ENCODE data around the gene TMBIM6.
"Not testable (repeated sequence)": the region's sequence is repeated elsewhere in the genome, so short reads cannot be mapped to it uniquely, and the experiment has no call there.

Gene TMBIM6

GRCh38 chr12:49764126-49764525, 22.8 kb downstream of the TMBIM6 start:
- peaks cover 16% of the 10 kb centered on the region; the same call in 1 of the 2 replicates for H3K36me3 ChIP-seq (replicated peaks; ENCODE audit: insufficient read depth, low read length)
- H3K9ac ChIP-seq (ENCODE audit: low read length) = no peak overlapping the region
- no peak overlapping the region for H3K4me3 ChIP-seq (ENCODE audit: low read length)
- no peak for TF ChIP-seq EZH2phosphoT487 (IDR thresholded peaks at IDR 0.05; ENCODE audit: low read length)
- no peak for TF ChIP-seq CTCF (IDR thresholded peaks at IDR 0.05; ENCODE audit: low read length)
- no peak for TF ChIP-seq EZH2 (optimal IDR thresholded peaks at IDR 0.05; ENCODE audit: low read depth, low read length)
- no peak overlapping the region for H3K27ac ChIP-seq (ENCODE audit: low read length)
- peaks cover 7% of the 10 kb centered on the region; the same call in 1 of the 2 replicates for H3K79me2 ChIP-seq (ENCODE audit: low read length)
- no peaks in the 10 kb centered on the region for H3K9me2 ChIP-seq (replicated peaks; ENCODE audit: insufficient read depth, low read length)
- peaks cover 21% of the 10 kb centered on the region for H3F3A ChIP-seq (ENCODE audit: insufficient read depth, low read length)
- no peaks in the 10 kb centered on the region for H3K27me3 ChIP-seq (replicated peaks; ENCODE audit: insufficient read depth, low read length)
- H3K4me2 ChIP-seq (ENCODE audit: low read depth, low read length) = no peak overlapping the region
- peaks cover 18% of the 10 kb centered on the region for H3K4me1 ChIP-seq (ENCODE audit: low read length)
- no peaks in the 10 kb centered on the region for H3K9me3 ChIP-seq (replicated peaks; ENCODE audit: insufficient read depth, low read length)
- DNase-seq = no peak
- H4K20me1 ChIP-seq (ENCODE audit: insufficient read depth, low read length) = no peaks in the 10 kb centered on the region; the same call in 1 of the 2 replicates
- H2AFZ ChIP-seq (ENCODE audit: low read length) = no peak overlapping the region

GRCh38 chr12:49766115-49766455, 24.7 kb downstream of the TMBIM6 start:
- H3K4me3 ChIP-seq (ENCODE audit: low read length) = no peak overlapping the region
- H3K9ac ChIP-seq (ENCODE audit: low read length) = no peak overlapping the region
- no peak for DNase-seq
- peaks cover 21% of the 10 kb centered on the region for H3F3A ChIP-seq (ENCODE audit: insufficient read depth, low read length)
- no peak overlapping the region for H2AFZ ChIP-seq (ENCODE audit: low read length)
- no peaks in the 10 kb centered on the region for H3K9me2 ChIP-seq (replicated peaks; ENCODE audit: insufficient read depth, low read length)
- no peak overlapping the region for H3K4me2 ChIP-seq (ENCODE audit: low read depth, low read length)
- H3K36me3 ChIP-seq (replicated peaks; ENCODE audit: insufficient read depth, low read length) = peaks cover 14% of the 10 kb centered on the region; the same call in 1 of the 2 replicates
- no peaks in the 10 kb centered on the region for H3K27me3 ChIP-seq (replicated peaks; ENCODE audit: insufficient read depth, low read length)
- TF ChIP-seq EZH2 (optimal IDR thresholded peaks at IDR 0.05; ENCODE audit: low read depth, low read length) (no peak), EZH2phosphoT487 (IDR thresholded peaks at IDR 0.05; ENCODE audit: low read length) (no peak), CTCF (IDR thresholded peaks at IDR 0.05; ENCODE audit: low read length) (no peak)
- no peak overlapping the region for H3K27ac ChIP-seq (ENCODE audit: low read length)
- peaks cover 18% of the 10 kb centered on the region for H3K4me1 ChIP-seq (ENCODE audit: low read length)
- no peaks in the 10 kb centered on the region for H3K9me3 ChIP-seq (replicated peaks; ENCODE audit: insufficient read depth, low read length)
- H3K79me2 ChIP-seq (ENCODE audit: low read length) = 0 out of 2 replicates have a peak, but pooled peaks cover 5% of the 10 kb centered on the region
- no peaks in the 10 kb centered on the region; the same call in 1 of the 2 replicates for H4K20me1 ChIP-seq (ENCODE audit: insufficient read depth, low read length)

- Histone ChIP-seq H3K27ac (ENCODE audit: low read length) (no peak overlapping the region), H3K4me3 (ENCODE audit: low read length) (no peak overlapping the region), H3K9ac (ENCODE audit: low read length) (no peak overlapping the region), H3F3A (ENCODE audit: insufficient read depth, low read length) (peaks cover 12% of the 10 kb centered on the region), H4K20me1 (ENCODE audit: insufficient read depth, low read length) (no peaks in the 10 kb centered on the region; the same call in 1 of the 2 replicates), H2AFZ (ENCODE audit: low read length) (no peak overlapping the region), H3K9me2 (replicated peaks; ENCODE audit: insufficient read depth, low read length) (no peaks in the 10 kb centered on the region), H3K4me2 (ENCODE audit: low read depth, low read length) (no peak overlapping the region), H3K9me3 (replicated peaks; ENCODE audit: insufficient read depth, low read length) (no peaks in the 10 kb centered on the region), H3K79me2 (ENCODE audit: low read length) (0 out of 2 replicates have a peak, but pooled peaks cover 5% of the 10 kb centered on the region), H3K4me1 (ENCODE audit: low read length) (peaks cover 14% of the 10 kb centered on the region), H3K36me3 (replicated peaks; ENCODE audit: insufficient read depth, low read length) (peaks cover 8% of the 10 kb centered on the region; the same call in 1 of the 2 replicates), H3K27me3 (replicated peaks; ENCODE audit: insufficient read depth, low read length) (no peaks in the 10 kb centered on the region)
- DNase-seq = no peak
- TF ChIP-seq EZH2phosphoT487 (IDR thresholded peaks at IDR 0.05; ENCODE audit: low read length) (no peak), EZH2 (optimal IDR thresholded peaks at IDR 0.05; ENCODE audit: low read depth, low read length) (no peak), CTCF (IDR thresholded peaks at IDR 0.05; ENCODE audit: low read length) (no peak)
Observed at GRCh38 chr12:49767333-49767732, 26.0 kb downstream of the TMBIM6 start.

GRCh38 chr12:49773102-49773501, 31.7 kb downstream of the TMBIM6 start:
- not testable (repeated sequence) for H3K27me3 ChIP-seq (replicated peaks; ENCODE audit: insufficient read depth, low read length); H3F3A ChIP-seq (ENCODE audit: insufficient read depth, low read length); H3K27ac ChIP-seq (ENCODE audit: low read length); H3K79me2 ChIP-seq (ENCODE audit: low read length); H3K4me3 ChIP-seq (ENCODE audit: low read length); H3K9me3 ChIP-seq (replicated peaks; ENCODE audit: insufficient read depth, low read length); H3K4me2 ChIP-seq (ENCODE audit: low read depth, low read length); H4K20me1 ChIP-seq (ENCODE audit: insufficient read depth, low read length); H3K9me2 ChIP-seq (replicated peaks; ENCODE audit: insufficient read depth, low read length); DNase-seq; H3K36me3 ChIP-seq (replicated peaks; ENCODE audit: insufficient read depth, low read length); H3K4me1 ChIP-seq (ENCODE audit: low read length); H2AFZ ChIP-seq (ENCODE audit: low read length); H3K9ac ChIP-seq (ENCODE audit: low read length)
